ENCODE results near the gene ANKS1B.

DNA sequence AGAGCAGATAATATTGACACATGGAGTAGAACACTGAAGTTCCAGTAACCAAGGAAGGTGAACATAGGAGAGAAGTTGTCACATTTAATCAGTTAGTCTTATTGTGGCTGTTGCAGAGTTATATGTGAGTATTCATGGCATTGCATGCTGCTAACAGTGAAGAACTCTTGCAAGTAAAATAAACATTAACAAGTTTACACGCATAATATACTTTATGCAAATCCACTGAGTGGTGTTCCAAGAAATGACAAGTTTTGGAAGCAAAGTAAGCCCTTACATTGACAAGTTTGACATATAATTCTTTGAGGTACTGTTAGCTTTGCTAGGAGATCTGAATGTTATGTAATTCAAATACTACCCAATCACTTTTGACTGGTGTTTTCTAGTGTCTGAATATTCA is 125.6 kb downstream of the ANKS1B start:
- TF ChIP-seq, protein P1, sequence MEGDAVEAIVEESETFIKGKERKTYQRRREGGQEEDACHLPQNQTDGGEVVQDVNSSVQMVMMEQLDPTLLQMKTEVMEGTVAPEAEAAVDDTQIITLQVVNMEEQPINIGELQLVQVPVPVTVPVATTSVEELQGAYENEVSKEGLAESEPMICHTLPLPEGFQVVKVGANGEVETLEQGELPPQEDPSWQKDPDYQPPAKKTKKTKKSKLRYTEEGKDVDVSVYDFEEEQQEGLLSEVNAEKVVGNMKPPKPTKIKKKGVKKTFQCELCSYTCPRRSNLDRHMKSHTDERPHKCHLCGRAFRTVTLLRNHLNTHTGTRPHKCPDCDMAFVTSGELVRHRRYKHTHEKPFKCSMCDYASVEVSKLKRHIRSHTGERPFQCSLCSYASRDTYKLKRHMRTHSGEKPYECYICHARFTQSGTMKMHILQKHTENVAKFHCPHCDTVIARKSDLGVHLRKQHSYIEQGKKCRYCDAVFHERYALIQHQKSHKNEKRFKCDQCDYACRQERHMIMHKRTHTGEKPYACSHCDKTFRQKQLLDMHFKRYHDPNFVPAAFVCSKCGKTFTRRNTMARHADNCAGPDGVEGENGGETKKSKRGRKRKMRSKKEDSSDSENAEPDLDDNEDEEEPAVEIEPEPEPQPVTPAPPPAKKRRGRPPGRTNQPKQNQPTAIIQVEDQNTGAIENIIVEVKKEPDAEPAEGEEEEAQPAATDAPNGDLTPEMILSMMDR (conservative IDR thresholded peaks at IDR 0.05; ENCODE audit: low read depth, low read length) = no peak
- TF ChIP-seq FOS (IDR thresholded peaks at IDR 0.05; ENCODE audit: low read depth, low read length) (no peak), POLR2A (IDR thresholded peaks at IDR 0.05; ENCODE audit: low read depth, low read length) (no peak), MXI1 (IDR thresholded peaks at IDR 0.05; ENCODE audit: borderline replicate concordance, low read depth, low read length) (no peak)

Measured in IMR-90 (cell line).